Glomerular visceral epithelial cell (primary cell): ENCODE measurements around the gene RBM33.
A peak's percentile ranks its signal among the peaks of the same experiment; 100 is the strongest.

Experiments used
- DNase-seq: peaks from one replicate; pipeline ENCODE4 v3.0.0-alpha.2; 2016; ENCODE audit errors: extremely low spot score

Gene RBM33

DNA sequence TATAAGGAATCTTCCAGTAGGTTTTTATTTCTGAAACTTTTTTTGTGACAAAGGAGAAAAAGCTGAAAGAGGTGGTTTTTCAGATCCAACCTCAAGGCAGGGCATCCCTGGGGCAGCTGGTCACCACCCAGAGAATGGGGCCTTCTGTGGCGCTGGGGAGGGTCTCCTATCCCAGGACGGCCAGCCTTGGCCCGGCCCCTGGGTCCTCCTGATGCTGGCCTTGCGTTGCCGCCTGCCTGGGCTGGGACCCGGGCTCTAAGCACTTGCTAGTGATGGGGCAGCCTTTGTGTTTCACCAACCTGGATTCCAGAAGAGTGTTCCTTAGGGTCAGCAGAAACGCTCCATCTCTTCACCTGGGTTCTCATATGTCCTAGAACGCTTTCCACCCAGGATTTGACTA, 151.5 kb downstream of the RBM33 start:
- no peak for DNase-seq

DNA sequence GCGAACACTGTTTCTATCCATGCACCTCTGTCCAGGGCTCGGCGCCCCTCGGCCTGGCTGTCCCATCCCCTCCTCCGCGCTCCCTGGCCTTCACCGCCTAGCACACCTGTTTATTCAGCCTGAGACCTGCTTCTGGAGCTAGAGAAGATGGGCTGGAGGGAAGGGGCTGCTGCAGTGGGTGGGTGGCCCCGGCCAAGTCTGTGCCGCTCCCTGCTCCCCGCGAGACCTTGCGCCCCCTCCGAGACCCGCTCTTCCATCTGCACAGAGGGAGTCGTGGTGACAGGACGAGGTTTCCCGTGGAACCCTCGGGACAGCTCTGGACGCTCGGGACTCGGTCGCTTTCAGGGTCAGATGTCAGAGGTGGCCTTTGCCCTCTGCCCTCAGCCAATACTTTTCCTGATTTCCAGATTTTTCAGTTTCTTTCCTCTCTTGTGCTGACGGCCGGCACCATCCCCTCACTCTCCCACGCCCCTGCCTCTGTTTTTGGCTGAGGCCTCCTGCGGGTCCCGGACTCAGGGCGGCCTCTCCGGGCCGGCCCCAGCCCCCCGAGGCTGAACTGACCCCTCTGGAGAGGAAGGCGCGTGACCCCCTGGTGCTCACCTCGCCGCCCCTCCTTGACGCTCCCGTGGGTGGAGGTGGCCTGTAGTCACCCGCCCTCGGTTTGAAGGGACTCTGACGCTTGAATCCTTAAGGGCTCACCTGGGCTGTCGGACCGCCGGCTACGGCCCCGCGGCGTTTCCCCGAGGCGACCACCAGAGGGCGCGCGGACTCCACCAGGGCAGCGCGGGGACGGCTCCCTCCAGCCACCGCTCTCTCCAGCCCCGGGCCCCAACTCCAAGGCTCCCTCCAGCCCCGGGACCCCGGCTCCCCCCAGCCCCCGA, 152.2 kb downstream of the RBM33 start:
- DNase-seq = peak; percentile 46

DNA sequence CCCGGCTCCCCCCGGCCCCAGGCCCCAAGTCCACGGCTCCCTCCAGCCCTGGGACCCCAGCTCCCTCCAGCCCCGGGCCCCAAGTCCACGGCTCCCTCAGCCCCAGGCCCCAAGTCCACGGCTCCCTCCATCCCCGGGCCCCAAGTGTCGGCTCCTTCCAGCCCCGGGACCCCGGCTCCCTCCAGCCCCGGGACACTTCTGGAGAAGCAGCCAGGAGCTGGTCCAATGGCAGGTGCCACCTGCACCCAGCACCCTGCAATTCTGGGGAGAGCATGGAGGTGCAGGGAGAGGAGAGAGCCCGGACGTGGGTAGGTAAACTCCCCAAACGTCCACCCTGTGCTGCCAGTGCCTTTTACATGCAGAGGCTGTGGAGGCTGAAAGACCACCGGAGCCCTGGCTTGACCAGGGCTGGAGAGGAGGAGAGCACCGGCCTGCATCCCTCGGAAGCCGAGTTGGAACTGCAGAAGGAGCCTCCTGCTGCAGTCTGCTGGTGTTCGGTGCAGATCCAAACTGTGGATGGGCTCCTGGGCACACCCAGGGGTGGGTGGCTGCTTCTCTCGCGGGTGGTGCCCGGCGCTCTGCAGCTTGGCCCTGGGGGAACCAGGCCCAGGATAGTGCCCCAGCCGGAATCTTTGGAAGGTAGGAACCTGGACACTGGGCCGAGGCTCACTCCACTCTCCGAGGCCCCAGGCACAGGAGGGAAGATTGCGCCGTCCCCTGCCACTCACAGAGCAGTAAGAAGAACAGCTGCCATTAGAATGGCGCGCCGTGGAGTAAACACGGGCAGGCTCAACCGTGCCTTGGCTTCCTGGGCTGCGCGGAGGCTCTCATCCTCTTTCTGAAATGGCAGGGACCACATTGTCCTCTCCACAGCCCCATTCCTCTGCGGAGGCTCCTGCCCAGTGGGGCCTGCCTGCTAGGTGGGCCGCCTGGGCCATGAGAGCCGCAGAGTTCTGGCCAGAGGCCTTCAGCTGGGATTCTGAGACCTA, 153.1 kb downstream of the RBM33 start:
- DNase-seq = no peak

DNA sequence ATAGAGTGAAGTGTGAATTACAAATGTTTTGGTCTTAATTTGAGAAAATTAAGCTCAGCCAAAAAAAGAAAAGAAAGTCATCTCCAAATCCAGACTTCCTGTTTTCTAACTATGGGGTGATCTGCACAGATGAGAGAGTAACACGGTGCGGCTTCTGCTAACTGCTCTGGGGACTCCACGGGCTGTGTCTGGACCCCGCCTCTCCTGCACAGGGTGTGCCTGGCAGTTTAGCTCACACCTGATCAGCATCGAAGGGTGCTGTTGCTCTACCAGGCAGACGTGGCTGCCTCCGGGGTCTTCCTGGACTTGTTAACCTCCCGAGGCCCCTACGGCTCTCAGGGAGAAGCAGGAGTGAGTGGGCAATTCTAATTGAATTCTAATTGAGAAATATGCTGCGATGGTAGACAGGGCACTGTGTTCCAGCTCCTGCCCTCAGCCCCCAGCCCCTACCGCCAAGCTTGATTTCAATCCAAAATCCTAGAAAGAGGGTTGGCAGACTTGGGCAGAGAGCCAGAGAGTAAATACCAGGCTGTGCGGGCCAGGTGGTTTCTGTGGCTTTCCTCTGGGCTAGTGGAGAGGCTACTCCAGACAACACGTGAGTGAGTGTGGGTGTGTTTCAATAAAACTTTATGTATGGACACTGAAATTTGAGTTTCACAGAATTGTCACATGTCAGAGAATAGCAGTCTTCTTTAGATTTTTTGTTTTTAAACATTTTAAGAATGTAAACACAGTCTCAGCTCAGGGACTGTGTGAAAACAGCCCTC, 154.4 kb downstream of the RBM33 start:
- DNase-seq = no peak

DNA sequence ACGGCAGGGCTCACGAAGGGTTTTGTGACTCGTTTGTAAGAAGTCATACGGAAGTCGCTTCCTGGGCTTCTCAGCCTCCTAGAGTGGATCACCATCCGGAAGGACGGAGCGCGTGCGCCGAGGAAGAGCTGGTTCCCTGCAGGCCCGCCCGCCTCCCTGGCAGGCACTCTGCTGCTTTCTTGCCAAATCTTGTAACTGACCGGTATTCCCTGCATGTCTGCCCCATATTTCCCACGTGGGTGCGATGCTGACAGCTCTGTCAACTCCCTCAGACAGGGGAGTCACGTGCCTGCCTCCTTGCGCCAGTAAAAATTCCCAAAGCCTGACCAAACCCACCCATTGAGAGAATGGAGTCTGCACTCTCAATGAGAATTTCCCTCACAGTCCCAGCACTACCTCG, 155.1 kb downstream of the RBM33 start:
- no peak for DNase-seq

DNA sequence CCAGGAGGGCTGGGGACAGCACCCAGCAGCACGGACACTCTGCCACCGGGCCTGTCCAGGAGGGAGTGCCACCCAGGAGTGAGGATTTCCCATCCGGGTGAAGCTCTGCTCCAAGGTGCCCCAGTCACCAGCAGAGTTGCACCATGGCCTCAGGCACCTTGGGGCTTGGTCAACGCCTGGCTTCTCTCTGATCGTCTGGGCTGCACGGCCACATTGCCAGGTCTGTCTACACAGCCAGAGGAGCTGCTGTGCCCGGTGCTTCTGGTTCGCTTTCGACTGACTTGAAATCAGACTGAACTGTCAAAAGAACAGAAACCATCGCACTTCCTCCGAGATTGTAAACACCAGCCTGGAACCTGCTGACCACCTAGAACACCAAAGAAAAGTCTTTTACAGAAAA, 155.8 kb downstream of the RBM33 start:
- no peak for DNase-seq

DNA sequence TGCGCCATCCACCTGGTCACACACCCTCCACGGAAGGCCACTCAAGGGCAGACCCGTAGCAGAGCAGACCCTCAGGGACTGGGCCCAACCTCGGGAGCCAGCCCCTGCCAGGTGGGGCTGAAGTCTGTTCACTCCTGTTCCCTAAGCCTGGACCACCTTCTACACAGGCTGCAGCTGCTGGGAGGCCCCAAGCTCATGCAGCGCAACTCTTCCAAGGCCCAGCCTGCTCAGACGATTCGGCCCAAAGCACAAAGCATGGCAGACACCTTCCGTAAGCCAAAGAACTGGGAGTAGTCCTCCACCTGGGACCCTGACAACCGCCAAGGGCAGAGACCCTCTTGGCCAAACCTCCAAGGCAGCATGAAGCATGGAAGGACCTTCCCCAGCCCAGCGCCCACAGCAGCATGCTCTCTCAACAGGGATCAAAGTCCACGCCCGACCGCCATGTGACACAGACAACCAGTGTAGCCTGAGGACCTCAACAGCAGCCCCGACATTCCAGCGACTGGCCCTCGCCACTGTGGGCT, 156.3 kb downstream of the RBM33 start:
- no peak for DNase-seq

DNA sequence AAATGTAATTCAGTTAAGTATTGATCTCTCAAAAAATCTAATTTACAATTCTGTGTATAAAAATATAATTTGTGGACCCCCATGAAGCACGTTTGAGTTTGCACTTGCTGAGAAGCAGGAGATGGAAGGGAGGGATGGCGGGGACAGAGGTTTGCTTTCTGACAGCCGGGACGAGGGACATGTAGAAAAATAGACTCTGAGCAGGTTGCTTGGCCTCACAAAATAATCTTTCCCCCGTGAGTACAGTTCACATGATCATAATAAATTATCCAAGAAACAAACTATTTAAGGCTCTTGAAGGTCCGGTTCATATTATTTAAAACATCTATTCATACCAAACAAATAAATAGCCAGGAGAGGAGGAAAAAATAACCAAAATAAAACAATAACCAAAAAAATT, 157.8 kb downstream of the RBM33 start:
- DNase-seq = no peak

DNA sequence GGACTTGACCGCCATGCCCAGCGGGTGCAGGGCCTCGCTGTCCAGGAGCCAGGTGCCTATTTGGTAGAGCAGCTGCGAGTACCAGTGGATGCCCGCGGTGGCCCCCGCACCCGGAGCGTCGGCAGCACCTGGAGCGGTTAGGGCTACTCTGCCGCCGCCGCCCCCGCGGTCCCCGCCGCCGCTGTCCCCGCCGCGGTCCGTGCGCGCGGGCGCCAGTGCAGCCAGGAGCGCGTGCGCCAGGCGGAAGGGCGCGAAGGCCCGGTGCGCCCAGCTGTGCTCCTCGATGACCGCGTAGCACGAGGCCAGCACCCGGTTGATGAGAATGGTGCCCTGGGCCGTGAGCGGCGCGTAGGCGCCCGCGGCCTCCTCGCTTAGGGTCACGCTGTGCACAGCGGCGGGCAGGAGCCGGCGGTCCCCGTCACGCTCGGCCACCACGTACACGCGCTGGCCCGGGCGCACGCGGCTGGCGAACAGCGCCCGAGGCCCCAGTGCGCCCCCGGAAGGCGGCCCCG, 158.5 kb downstream of the RBM33 start:
- DNase-seq = no peak

DNA sequence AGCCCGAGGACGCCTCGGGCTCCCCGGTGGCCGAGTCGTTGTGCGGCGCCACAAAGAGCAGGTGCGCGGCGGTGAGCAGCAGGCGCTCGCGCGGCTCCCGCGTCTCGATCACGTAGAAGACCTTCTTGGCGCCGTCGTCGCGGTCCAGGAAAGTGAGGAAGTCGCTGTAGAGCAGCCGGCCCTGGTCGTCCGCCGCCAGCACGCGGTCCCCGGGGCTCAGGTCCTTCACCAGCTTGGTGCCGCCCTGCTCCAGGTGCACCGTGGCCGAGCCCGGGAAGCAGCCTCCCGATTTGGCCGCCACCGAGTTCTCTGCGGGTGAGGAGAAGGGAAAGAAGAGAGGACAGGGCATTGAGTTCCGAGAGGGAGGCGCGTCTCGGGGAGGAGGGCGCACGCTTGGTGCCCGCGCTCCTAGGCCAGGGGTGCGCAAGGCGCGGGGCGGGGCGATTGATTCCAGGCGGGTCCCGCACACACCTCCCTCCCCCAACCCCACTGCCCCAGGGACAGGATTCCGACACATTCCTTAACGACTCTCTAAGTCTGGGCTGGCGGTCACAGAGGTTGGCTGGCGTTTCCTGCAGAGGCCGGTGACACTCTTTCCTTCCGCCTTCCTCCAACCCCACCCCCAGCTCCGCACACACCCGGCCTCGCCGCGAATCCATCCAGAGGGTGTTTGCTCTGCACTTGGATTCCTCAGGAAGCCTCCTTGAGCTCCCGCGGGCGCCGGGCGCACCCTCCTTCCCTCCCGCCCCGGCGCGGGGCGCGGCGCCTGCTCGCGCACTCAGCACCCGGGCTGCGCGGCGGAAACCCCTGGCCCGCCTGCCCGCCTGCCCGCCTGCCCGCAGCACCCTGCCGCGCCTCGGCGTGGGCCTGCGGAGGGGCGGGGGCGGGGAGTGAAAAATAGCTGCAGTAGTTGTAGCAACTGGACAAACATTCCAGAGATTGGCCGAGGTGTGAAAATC, 159.2 kb downstream of the RBM33 start:
- DNase-seq = no peak

DNA sequence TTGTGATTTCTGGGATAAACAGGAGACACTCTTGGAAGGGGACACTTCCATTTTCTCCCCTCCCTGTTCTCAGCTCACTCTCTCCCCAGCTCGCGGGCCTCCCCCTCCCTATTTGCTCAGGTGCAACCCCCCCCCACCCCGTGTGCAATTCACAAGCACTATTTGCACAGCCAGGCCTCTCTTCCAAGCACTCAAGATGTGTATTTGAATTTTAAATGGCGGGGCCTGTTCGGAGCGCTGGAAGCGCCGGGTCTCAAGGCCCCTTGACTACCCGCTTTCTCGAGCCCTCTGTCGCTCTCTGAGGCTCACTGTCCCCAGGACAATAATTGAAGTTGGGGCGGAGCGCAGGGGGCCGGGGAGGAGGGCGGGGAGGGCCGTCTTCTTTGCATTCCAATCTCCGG, 160.0 kb downstream of the RBM33 start:
- no peak for DNase-seq

DNA sequence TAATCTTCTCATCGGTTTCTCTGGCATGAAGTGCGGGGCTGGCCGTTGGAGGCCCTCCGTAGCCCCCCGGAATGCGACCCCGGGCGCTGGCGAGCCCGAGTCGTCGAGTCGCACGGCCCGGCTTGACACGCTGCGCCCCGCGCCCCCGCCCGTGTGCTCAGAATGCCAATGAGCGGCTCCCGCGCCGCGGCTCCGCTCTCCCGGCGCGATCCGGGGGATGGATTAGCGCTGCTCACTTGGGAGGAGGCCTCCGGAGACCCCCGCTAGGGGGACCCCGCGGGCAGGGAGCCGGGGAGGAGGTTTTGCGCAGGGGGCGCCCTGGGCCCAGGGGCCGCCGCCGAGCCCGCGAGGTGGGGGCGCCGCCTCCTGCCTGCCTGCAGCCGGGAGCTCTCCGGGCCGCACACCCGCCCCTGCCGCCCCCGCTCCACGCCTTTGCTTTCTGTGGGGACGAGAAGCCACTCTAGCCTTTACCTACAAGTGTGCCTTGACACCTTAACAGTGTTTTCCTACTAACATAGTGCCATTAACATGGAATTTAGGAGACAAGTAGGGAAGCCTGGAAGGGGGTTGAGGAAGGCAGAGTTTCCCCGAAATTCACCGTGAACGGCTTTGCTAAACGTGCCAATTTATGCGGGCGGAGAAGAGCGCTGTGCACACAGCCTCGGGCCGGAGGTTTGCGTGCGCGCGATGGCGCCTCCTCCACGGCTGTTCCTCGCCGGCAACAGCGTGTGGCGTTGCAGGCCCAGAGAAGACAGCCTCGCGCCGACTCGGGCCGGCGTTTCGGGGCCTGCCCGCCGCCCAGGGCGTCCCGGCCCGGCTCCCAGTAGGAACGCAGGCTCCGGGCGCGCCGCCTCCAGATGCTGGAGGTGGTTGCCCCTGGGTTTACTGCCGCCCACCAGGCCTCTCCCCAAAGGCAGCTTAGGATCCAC, 160.7 kb downstream of the RBM33 start:
- peak; percentile 57 for DNase-seq

DNA sequence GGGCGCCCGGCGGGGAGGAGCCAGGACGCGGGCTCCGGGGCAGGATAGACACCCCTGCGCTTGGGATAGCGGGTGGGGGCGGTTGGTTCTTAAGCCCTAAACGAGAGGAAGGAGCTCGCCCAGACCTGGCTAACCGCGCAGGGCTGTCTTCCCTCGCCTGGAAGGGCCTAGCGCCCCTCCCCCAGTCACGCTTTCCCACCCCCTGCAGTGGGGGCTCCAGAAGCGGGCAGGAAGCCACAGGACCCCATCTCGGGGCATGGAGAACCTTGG, 161.3 kb downstream of the RBM33 start:
- no peak for DNase-seq

DNA sequence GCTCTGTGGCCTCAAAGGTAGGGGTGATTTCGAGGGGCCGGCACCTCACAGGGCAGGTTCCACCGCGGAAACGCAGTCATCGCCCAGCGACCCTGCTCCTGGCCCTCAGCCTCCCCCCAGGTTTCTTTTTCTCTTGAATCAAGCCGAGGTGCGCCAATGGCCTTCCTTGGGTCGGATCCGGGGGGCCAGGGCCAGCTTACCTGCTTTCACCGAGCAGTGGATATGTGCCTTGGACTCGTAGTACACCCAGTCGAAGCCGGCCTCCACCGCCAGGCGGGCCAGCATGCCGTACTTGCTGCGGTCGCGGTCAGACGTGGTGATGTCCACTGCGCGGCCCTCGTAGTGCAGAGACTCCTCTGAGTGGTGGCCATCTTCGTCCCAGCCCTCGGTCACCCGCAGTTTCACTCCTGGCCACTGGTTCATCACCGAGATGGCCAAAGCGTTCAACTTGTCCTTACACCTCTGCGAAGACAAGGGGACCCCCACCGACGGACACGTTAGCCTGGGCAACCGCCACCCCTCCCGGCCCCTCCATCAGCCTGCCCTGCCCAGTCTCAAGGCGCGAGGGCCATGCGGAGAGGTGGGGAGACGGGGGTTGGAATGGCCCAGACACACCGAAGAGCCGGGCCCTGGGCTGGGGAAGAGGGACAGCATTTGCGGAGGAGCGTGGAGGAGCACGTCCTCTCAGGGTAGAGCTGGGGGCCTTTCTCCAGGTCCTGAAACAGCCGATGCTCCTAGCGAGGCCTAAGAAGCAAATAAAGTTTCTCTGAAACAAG, 161.8 kb downstream of the RBM33 start:
- DNase-seq = no peak

DNA sequence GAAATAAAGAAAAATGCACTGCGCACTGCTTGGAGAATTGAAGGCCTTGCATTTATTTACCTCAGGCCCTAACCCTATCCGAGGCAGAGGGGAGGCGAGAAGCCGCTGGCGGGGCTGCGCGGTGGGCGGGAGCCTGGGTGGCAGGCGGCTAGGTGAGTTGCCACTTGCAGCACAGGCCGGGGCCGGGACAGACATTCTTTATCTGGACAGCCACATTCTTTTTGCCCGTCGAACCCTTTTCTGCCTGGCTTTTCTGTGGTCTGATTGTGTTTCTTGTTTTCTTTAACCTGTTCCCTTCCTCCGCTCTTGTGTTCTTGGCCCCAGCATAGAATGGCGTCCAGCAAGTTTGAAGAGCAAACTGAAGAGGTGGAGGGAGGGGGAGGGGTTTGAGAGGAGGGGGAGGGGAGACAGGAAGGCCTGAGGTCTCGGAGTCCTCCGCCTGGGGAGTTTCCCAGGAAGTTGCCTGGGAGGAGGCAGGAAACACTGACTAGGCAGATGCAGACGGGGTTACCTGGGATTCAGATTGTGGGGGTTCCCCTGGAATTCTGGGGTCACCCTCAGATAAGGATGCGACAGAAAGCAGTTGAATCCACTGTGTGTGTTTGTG, 162.7 kb downstream of the RBM33 start:
- DNase-seq = no peak

DNA sequence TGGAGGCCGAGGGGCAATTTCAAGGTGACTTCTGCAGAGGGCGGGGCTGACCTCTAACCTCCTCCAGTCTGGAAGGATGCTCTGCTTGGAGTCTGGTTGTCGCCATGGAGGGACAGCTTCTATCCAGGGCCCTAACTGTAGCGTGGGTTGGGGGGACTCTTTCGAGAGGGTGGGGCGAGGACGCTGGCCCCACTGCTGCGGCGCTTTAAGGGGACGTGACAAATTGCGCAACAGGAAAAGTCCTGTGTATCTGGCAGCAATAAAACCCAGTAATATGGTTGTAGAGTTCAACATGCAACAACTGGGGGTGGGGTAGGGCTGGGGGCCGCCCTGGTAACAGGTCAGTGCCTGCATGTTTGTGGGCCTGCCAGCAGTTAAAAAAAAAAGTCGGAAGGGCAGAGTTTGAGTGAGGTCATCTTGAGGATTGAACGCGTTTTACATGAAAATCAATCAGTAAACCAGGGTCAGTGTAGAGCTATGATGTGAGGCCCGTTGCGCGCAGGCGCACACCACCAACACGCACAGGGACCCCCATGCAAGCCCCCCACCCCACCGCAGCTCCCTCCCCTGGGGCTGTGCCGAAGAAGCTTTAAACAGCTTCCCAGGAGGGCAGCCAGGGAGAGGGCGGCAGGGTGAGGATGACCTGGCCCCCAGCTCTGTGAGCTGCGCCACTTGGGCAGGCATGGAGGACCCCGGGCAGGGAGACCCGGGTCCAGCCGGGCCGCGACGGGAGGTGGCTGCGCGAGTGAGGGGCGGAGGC, 163.5 kb downstream of the RBM33 start:
- no peak for DNase-seq

DNA sequence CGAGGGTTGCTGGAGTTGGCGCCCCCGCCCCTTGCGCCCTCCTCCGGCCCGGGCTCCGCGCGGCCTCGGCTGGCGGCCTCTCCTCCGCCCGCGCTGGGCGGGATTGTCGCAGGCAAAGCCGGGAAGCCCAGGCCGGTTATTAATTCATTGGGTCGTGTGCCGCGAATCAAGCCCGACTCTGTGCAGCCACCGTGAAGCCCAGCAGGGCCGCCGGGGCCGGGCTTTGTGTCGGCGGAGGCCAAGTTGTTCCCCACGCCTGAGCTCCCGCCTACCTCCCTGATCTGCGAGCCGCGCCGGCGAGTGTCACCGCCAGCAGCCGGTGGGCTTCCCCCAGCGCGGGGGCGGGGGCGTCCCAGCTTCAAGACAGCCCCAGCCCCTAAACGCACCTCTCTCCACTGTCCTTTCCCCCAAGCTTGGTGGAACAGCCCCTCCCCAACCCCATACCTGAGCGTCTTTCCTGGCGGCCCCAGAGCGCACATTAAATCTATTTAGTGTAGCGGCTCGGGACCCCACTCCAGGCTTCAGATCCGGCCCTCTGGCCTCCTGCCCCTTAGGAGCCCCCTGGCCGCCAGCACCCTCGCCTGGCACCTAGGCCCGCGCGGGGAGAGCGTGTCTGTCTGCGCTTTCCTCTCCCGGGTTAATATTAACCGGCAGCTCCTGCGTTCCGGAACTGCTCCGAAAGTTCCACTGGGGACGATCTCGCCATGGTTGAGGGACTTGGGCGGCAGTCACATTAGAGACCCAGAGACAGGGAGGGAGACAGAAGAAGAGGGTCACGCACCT, 164.3 kb downstream of the RBM33 start:
- no peak for DNase-seq
